Mucosa of stomach (tissue), 1 donor: ENCODE measurements around the gene SHH.

Source experiments
- H3K27me3 ChIP-seq: one replicate; pipeline ENCODE4 v1.7.0; 2013; ENCODE audit warnings: mild to moderate bottlenecking, low read length; ENCODE audit not compliant: control insufficient read depth, insufficient read depth
- H3K36me3 ChIP-seq: one replicate; pipeline ENCODE4 v1.7.0; 2013; ENCODE audit warnings: low read length; ENCODE audit not compliant: control insufficient read depth, insufficient read depth
- H3K4me1 ChIP-seq: one replicate; pipeline ENCODE4 v1.7.0; 2013; ENCODE audit warnings: mild to moderate bottlenecking, low read length; ENCODE audit not compliant: control insufficient read depth, insufficient read depth
- H3K4me3 ChIP-seq: one replicate; pipeline ENCODE4 v1.7.0; 2013; ENCODE audit warnings: low read length
- H3K9ac ChIP-seq: one replicate; pipeline ENCODE4 v1.7.0; 2013; ENCODE audit warnings: mild to moderate bottlenecking, low read length, moderate library complexity
- H3K9me3 ChIP-seq: one replicate; pipeline ENCODE4 v1.7.0; 2013; ENCODE audit warnings: mild to moderate bottlenecking, low read length, moderate library complexity; ENCODE audit not compliant: control insufficient read depth
- donor health status: Pancreatic carcinoma.

SHH gene

DNA sequence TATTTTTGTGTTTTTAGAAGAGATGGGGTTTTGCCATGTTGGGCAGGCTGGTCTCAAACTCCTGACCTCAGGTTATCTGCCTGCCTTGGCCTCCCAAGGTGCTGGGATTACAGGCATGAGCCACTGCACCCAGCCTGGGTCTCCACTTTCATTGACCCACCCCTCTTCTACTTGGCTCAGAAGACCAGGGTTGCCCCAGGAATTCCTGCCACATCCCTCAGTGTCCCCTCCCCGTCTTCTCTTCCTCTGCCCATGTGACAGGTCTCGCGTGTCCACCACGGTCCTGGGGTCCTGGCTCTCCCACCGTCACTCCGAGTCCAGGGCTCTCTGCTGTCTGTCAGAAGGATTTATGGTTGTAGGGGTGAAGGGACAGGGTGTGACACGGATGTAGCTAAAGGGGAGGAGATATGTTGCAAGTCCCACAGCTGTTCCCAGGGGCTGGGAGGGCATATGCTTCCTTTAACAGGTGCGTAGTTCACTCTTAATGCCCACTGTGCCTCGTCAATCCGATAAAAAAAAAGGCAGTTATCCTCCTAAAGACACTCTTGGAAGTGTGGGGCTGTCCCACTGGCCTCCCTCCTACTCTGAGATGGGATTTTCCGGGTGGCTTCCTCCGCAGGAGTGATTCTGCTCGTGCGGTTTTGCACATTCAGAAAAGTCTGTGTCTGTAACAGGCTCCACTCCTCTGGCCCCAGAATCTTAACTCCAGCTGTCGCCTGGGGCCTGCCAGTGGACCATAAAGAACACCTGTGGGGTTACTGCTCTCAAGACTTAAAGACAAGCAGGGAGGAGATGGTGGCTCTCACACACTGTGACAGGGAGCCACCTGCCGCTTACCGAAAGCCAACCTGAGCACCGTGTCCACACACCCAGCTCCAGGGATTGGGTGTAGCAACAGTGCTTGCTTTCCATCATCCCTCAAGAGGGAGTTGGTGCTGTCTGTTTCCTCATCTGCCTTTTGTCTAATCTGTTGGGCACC, 36.7 kb upstream of the SHH start:
- Histone ChIP-seq H3K9me3 (no peaks in the 10 kb centered on the region), H3K9ac (no peak overlapping the region), H3K36me3 (no peaks in the 10 kb centered on the region), H3K4me3 (no peak overlapping the region), H3K4me1 (peaks cover 18% of the 10 kb centered on the region), H3K27me3 (no peaks in the 10 kb centered on the region)

DNA sequence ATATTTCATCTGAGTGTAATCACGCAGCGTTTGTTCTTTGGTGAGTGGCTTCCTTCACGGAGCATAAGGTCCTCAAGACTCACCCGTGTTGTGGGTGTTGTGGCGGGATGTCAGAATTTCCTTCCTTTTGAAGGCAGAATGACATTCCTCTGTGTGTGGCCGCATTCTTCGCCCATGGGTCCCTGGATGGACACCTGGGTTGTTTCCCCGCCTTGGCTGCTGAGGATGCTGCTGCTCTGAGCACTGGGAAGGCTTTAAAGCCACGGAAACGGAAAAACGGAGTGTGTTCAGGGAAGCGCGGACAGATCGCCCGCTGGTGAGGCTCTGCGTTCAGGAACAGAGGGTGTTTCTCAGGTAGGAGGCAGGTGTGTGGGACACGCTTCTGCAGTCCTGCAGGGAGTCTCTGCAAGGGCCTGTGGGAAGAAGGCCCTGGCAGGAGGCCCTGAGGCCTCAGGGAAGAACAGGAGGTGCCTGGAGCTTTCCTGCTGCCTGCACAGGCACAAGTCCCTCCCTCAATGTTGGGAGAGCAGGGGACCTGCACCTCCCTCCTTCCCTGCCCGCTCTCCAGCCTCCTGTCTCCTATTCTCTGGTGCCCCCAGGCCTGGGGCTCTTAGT, 35.7 kb upstream of the SHH start:
- H3K4me3 ChIP-seq, result no peak overlapping the region
- H3K9ac ChIP-seq, result no peak overlapping the region
- H3K27me3 ChIP-seq, result no peaks in the 10 kb centered on the region
- no peaks in the 10 kb centered on the region for H3K9me3 ChIP-seq
- H3K36me3 ChIP-seq, result no peaks in the 10 kb centered on the region
- H3K4me1 ChIP-seq, result peaks cover 27% of the 10 kb centered on the region

DNA sequence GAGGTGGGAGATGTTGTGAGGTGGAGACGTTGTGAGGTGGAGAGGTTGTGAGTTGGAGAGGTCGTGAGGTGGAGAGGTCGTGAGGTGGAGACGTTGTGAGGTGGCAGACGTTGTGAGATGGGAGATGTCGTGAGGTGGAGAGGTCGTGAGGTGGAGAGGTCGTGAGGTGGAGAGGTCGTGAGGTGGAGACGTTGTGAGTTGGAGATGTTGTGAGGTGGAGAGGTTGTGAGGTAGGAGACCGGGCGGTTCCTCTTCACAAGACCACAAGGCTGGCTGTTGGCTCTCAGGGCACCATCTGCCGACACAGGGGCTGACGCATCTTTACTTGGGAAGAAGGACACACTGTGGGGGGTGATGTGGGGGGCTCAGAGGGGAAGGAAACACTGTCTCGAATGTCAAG, 34.7 kb upstream of the SHH start:
- Histone ChIP-seq H3K4me3 (no peak overlapping the region), H3K4me1 (peaks cover 23% of the 10 kb centered on the region), H3K9me3 (no peaks in the 10 kb centered on the region), H3K36me3 (no peaks in the 10 kb centered on the region), H3K27me3 (no peaks in the 10 kb centered on the region), H3K9ac (no peak overlapping the region)

DNA sequence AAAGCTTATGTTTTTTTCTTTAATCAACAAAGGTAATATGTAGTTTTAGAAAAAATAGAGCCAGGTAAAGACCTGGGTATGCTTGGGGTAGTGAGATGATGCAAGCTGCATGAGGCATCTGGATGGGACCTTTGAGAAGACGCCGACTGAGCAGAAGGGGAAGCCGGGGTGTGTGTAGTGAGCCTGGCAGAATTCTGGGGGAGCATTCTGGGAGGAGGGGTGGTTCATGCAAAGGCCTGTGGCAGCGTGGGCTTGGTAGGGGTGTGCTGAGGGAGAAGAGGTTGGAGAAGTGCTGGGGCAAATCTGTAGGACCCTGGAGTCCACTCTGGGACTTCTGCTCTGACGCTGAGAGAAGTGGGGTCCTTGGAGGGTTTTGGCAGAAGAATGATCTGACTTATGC, 33.9 kb upstream of the SHH start:
- Histone ChIP-seq H3K4me1 (peaks cover 25% of the 10 kb centered on the region), H3K27me3 (no peaks in the 10 kb centered on the region), H3K4me3 (no peak overlapping the region), H3K9me3 (no peaks in the 10 kb centered on the region), H3K36me3 (no peaks in the 10 kb centered on the region), H3K9ac (no peak overlapping the region)

DNA sequence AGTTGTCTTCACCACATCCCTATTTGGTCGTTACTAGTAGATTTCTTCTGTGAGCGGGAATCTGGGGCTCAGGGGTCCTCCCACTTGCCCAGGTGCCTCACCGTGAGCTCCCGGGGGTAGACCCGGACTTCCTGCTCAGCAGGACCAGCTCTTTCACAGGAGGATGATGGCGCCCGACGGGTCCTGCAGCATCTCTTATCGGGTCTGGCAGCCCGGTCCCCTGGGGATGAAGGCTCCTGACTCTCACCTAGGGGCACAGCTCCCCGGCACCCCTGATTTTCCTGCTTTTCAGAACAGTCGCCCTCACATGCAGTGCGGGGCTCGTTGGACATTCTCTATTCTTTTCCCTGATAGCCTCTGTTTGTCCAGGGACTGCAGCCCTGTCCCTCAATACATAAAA, 33.0 kb upstream of the SHH start:
- no peaks in the 10 kb centered on the region for H3K9me3 ChIP-seq
- H3K4me3 ChIP-seq, result no peak overlapping the region
- peaks cover 29% of the 10 kb centered on the region for H3K4me1 ChIP-seq
- H3K9ac ChIP-seq, result no peak overlapping the region
- no peaks in the 10 kb centered on the region for H3K36me3 ChIP-seq
- no peaks in the 10 kb centered on the region for H3K27me3 ChIP-seq

DNA sequence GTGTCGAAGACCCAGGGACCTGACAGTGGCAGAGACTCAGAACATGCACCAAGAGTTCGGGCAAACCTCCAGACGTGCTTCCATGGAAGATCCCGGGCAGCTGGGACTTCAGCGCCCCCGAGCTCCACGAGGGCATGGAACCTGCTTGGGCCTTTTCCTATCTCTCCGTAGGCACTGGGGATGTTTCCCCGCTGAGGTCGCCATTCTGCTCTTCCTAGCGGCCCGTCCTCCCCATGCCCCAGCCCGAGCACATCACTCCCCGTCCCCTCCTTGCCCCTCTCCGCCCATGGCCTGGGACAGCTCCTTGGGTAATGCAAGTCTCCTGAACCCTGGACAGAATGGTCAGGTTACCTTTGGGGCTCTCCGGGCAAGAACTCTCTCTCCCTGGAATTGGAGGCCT, 32.3 kb upstream of the SHH start:
- Histone ChIP-seq H3K27me3 (no peaks in the 10 kb centered on the region), H3K9me3 (no peaks in the 10 kb centered on the region), H3K4me1 (peaks cover 29% of the 10 kb centered on the region), H3K36me3 (no peaks in the 10 kb centered on the region), H3K9ac (no peak overlapping the region), H3K4me3 (no peak overlapping the region)

DNA sequence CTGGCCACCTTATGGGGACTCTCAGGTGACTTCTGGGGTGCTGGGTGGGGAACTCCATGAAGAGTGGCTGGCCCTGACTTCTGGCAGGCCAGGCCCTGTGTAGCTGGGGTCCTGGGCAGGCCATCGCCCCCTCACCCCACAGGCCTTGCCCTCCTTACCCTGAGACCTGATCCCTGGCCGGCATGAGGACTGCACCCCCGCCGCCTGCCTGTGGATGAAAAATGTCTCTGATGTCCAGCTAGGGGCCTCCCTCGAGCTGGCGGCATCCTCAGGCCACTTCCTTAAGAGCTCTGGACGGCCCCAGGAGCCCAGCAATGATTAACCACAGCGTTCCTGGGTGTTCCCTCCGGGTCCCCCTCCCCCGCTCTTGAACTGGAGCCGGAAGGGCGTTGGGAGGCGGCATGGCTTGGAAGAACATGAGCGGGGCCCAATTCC, 31.8 kb upstream of the SHH start:
- Histone ChIP-seq H3K9me3 (no peaks in the 10 kb centered on the region), H3K9ac (peak overlapping the region; percentile 80), H3K4me1 (peaks cover 29% of the 10 kb centered on the region), H3K4me3 (no peak overlapping the region), H3K36me3 (no peaks in the 10 kb centered on the region), H3K27me3 (no peaks in the 10 kb centered on the region)

DNA sequence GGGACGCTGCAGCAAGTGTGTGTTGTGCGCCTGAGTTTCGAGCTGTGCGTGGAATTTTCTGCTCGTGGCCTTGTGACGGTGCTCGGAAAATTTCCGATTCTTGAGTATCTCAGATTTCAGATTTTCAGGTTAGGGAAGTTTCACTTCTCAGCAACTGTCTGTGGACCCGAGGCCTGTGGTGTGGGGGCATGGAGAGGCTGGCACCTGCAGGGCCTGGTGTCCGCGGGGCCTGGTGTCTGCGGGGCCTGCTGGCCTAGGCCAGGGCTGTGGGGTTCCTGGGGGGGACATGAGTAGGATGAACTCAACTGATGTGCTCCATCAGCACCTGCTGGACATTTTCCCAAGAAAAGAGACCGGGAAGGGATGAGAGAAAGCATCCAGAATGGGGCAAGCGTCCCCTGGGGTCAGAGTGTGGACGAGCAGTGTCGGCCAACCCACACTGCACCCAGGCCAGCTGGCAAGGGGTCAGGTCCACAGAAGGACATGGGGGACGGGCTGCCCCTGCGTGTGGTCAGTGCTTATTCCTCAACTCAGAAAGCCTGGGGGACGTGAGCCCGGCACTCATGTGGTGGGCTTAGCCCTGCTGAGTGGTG, 31.3 kb upstream of the SHH start:
- Histone ChIP-seq H3K4me3 (no peak overlapping the region), H3K9ac (peak overlapping the region; percentile 80), H3K27me3 (no peaks in the 10 kb centered on the region)

DNA sequence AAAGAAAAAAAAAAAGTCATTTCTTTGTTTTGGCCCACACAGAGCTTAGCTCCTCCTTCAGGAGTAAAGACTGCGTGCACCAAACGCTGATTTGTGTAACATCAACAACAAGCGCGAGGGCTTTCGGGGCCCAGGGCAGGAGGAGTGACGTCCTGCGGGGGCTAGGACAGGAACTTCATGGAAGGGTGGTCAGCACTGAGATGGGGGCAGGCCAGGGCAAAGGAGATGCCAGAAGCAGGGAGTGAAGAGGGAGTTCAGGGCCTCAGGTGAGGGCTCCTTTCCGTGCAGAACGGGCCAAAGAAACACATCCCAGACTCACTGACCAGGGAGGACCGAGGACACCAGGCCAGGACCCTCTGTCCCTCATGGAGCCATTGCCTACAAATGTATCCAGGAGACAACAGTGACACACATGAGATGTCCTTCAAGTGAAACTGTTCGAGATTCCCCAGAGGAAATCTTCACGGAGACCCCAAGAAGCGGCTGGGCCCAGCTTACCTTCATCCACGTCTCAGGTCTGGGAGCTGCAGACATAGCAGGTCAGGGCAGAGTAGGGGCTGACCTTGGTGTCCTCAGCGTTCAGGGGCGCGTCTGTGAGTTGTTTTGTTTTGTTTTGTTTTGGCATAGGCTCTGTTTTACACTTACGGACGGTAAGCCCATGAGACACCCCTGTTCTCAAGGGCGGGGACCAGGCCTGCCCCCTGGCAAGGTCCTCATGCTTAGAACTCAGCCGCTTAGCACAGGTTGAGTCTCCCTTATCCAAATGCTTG, 30.4 kb upstream of the SHH start:
- H3K9ac ChIP-seq, result no peak overlapping the region
- H3K4me3 ChIP-seq, result no peak overlapping the region
- no peaks in the 10 kb centered on the region for H3K36me3 ChIP-seq
- no peaks in the 10 kb centered on the region for H3K9me3 ChIP-seq
- H3K27me3 ChIP-seq, result no peaks in the 10 kb centered on the region
- peaks cover 29% of the 10 kb centered on the region for H3K4me1 ChIP-seq

More for the DNA sequence above, 31.3 kb upstream of the SHH start:
- Histone ChIP-seq H3K4me1 (peaks cover 29% of the 10 kb centered on the region), H3K9me3 (no peaks in the 10 kb centered on the region), H3K36me3 (no peaks in the 10 kb centered on the region)

DNA sequence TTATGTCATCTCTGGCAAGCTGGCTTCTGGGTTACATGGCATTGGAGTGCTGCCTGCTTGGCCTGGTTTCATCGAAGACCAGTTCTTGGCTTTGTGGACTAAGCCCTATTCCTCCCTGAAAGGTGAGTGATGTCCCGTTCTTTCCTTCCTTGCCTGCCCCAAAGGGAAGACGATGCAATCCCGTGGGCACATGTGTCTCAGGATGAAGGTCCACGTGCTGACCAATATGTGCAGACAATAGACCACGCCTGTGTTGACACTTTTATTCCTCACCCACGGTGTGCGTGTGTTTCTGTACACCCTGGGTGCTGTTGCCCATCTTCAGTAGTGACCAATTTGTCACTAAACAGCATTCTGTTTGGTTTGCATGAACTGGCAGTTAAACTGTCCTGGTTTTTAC, 28.6 kb upstream of the SHH start:
- H3K4me1 ChIP-seq, result peaks cover 29% of the 10 kb centered on the region
- no peaks in the 10 kb centered on the region for H3K9me3 ChIP-seq
- H3K27me3 ChIP-seq, result no peaks in the 10 kb centered on the region
- no peak overlapping the region for H3K9ac ChIP-seq
- no peak overlapping the region for H3K4me3 ChIP-seq
- no peaks in the 10 kb centered on the region for H3K36me3 ChIP-seq

DNA sequence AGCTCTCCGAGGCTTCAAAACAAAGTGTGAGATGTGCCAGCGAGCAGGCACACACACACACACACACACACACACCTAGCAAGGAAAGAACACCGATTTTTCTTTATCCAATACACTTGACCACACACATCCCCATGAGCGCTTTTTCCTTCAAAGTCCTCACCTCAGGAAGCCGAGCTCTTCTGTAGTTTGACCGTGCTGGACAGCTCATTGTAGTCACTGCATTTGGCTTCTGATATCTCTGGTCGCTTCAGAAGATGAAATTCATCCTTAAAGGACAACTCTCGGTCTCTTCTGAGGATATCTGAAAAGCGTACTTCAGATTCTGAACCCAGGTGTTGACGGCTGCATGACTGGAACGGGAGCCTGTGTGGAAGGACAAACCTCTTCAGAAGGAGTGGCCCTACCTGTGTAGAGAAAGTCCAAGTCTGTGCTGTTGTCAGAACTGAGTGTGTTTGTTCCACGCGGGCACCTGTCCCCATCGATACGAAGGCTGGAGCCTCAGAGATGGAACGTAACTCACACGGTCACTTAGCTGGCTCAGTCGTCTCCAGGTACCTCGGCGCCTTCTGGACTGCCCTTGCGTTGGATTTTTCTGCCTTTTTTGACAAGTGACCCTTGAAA, 28.1 kb upstream of the SHH start:
- Histone ChIP-seq H3K36me3 (no peaks in the 10 kb centered on the region), H3K27me3 (no peaks in the 10 kb centered on the region), H3K4me1 (peaks cover 29% of the 10 kb centered on the region), H3K9me3 (no peaks in the 10 kb centered on the region), H3K4me3 (no peak overlapping the region), H3K9ac (no peak overlapping the region)
